Osteoblast (primary cell): ENCODE measurements around the gene BRSK2. TPM values are rescaled to one million over a fixed set of nuclear protein-coding genes. Genes with fewer than 3 reads are reported as not detected.

Experiments
- DNase-seq: peaks from one replicate; pipeline ENCODE4 v3.0.0; 2011; ENCODE audit warnings: low spot score, mixed read lengths; ENCODE audit not compliant: insufficient read length; ENCODE audit errors: missing footprints
- H2AFZ ChIP-seq: 2 replicates; pipeline ENCODE4 v1.6.0; 2011; ENCODE audit warnings: mild to moderate bottlenecking, low read length
- H3K27ac ChIP-seq: 2 replicates; pipeline ENCODE4 v1.5.1; 2011; ENCODE audit warnings: mild to moderate bottlenecking, low read depth, low read length, moderate library complexity
- H3K27me3 ChIP-seq: 2 replicates; pipeline ENCODE4 v1.6.0; 2012; ENCODE audit warnings: mild to moderate bottlenecking, control low read depth, inconsistent platforms, low read length, moderate library complexity; ENCODE audit not compliant: insufficient read depth
- H3K36me3 ChIP-seq: 2 replicates; pipeline ENCODE4 v1.5.1; 2011; ENCODE audit warnings: mild to moderate bottlenecking, low read length, control low read depth, moderate library complexity; ENCODE audit not compliant: insufficient read depth
- H3K4me1 ChIP-seq: 2 replicates; pipeline ENCODE4 v1.5.1; 2011; ENCODE audit warnings: mild to moderate bottlenecking, low read length, control low read depth, moderate library complexity; ENCODE audit not compliant: insufficient read depth
- H3K4me2 ChIP-seq: 2 replicates; pipeline ENCODE4 v1.6.0; 2011; ENCODE audit warnings: mild to moderate bottlenecking, low read length; ENCODE audit not compliant: insufficient read depth
- H3K4me3 ChIP-seq: fragments of 200-600 bp; sonication (generic); 3 replicates; pipeline ENCODE4 v1.5.1; 2012; ENCODE audit warnings: mild to moderate bottlenecking, low read length, inconsistent platforms; ENCODE audit not compliant: insufficient read depth
- H3K79me2 ChIP-seq: 2 replicates; pipeline ENCODE4 v1.6.0; 2012; ENCODE audit warnings: mild to moderate bottlenecking, low read length, control low read depth, inconsistent platforms; ENCODE audit not compliant: insufficient read depth
- H3K9me3 ChIP-seq: 2 replicates; pipeline ENCODE4 v1.5.1; 2011; ENCODE audit warnings: low read depth, low read length, control low read depth
- H4K20me1 ChIP-seq: 2 replicates; pipeline ENCODE4 v1.6.0; 2012; ENCODE audit warnings: mild to moderate bottlenecking, low read length, control low read depth; ENCODE audit not compliant: insufficient read depth
- CTCF ChIP-seq: IDR thresholded peaks from 2 replicates; pipeline ENCODE4 v1.5.1; 2011; ENCODE audit warnings: mild to moderate bottlenecking, low read depth, low read length, moderate library complexity; ENCODE audit errors: extremely low read depth
- total RNA-seq: library from RNA; depleted of rRNA; stranded (reverse); fragments of >200 nt; gene quantifications from 2 replicates; pipeline ENCODE4 v1.2.3, GENCODE V29; 2012

BRSK2 gene
- total RNA-seq, 1 donor = 0.36 TPM

- Histone ChIP-seq H4K20me1 (peaks cover 31% of the 10 kb centered on the region), H2AFZ (no peak overlapping the region), H3K4me2 (no peak overlapping the region), H3K79me2 (peaks cover 19% of the 10 kb centered on the region), H3K4me3 (no peak overlapping the region), H3K9me3 (no peaks in the 10 kb centered on the region), H3K27me3 (no peaks in the 10 kb centered on the region), H3K4me1 (no peaks in the 10 kb centered on the region), H3K36me3 (peaks cover 15% of the 10 kb centered on the region), H3K27ac (no peak overlapping the region)
- peak; percentile 86 for DNase-seq
- no peak for TF ChIP-seq CTCF
These were observed 90.4 kb downstream of the BRSK2 start for GRCh38 chr11:1480191-1480554.

GRCh38 chr11:1480555-1481482 is 91.1 kb downstream of the BRSK2 start:
- Histone ChIP-seq H4K20me1 (peaks cover 36% of the 10 kb centered on the region), H3K4me3 (no peak overlapping the region), H3K27me3 (no peaks in the 10 kb centered on the region), H3K27ac (no peak overlapping the region), H3K4me2 (no peak overlapping the region), H3K36me3 (peaks cover 8% of the 10 kb centered on the region), H3K9me3 (no peaks in the 10 kb centered on the region), H3K79me2 (peaks cover 25% of the 10 kb centered on the region), H3K4me1 (no peaks in the 10 kb centered on the region), H2AFZ (no peak overlapping the region)
- TF ChIP-seq CTCF = no peak
- DNase-seq = peak; percentile 61

GRCh38 chr11:1481483-1481825 is 91.7 kb downstream of the BRSK2 start:
- no peak overlapping the region for H3K27ac ChIP-seq
- no peak for TF ChIP-seq CTCF
- DNase-seq = peak; percentile 91

GRCh38 chr11:1481861-1482441 is 92.2 kb downstream of the BRSK2 start:
- Histone ChIP-seq H3K36me3 (peaks cover 5% of the 10 kb centered on the region), H3K4me3 (no peak overlapping the region), H3K79me2 (peaks cover 31% of the 10 kb centered on the region), H3K4me1 (no peaks in the 10 kb centered on the region), H3K9me3 (no peaks in the 10 kb centered on the region), H2AFZ (no peak overlapping the region), H3K27me3 (no peaks in the 10 kb centered on the region), H4K20me1 (peaks cover 44% of the 10 kb centered on the region), H3K4me2 (no peak overlapping the region), H3K27ac (no peak overlapping the region)
- TF ChIP-seq CTCF = no peak
- DNase-seq = peak; percentile 80

More at GRCh38 chr11:1481483-1481825, 91.7 kb downstream of the BRSK2 start:
- H3K9me3 ChIP-seq = no peaks in the 10 kb centered on the region
- H3K4me2 ChIP-seq = no peak overlapping the region
- no peaks in the 10 kb centered on the region for H3K27me3 ChIP-seq
- H2AFZ ChIP-seq = no peak overlapping the region
- H3K4me1 ChIP-seq = no peaks in the 10 kb centered on the region
- H3K4me3 ChIP-seq = no peak overlapping the region
- peaks cover 5% of the 10 kb centered on the region for H3K36me3 ChIP-seq
- H4K20me1 ChIP-seq = peaks cover 43% of the 10 kb centered on the region
- H3K79me2 ChIP-seq = peaks cover 31% of the 10 kb centered on the region
